Nucleus accumbens (tissue), 56 donors: ENCODE results near the gene PLD3.

ENCODE experiments used
- DNase-seq, 56 donors: peaks; one replicate each; lab custom pipeline; 2025; lab: John Stamatoyannopoulos, UW

The PLD3 gene

DNA sequence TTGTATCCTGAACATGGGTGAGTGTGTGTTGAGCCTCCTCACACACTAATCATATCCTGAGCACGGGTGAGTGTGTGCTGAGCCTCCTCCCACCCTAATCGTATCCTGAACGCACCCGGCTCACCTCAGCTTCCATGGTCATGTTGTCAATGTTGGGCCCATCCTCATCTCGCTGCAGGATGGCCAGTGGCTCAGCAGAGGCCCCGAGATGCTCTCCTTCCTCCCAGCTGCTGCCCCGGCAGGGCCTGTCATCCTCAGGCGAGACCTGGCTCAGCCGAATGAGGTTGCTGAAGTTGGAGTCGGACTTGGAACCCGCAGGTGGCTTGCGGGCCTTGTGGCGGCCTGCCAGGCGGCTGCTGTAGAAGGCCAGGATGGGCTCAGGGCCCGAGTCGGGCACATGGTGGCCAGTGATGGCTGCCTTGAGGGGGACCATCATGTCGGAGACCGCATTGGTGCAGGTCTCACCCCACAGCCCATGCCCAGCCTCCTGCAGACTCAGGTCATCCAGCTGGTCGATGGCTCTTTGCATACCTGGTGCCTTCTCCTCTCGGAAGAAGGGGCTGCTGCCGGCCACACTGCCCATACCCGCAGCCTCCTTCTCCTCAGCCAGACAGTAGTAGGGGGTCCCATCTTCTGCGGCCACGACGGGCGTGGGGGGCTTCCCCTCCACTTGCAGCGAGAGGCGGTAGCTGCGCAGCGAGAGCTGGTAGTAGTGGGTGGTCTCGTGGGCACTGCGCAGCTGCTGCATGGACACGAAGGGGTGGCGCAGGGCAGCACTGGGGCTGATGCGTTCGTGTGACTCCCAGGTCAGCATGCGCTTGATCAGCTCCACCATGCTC lies 31.9 kb downstream of the PLD3 start:
- DNase-seq: no peak

DNA sequence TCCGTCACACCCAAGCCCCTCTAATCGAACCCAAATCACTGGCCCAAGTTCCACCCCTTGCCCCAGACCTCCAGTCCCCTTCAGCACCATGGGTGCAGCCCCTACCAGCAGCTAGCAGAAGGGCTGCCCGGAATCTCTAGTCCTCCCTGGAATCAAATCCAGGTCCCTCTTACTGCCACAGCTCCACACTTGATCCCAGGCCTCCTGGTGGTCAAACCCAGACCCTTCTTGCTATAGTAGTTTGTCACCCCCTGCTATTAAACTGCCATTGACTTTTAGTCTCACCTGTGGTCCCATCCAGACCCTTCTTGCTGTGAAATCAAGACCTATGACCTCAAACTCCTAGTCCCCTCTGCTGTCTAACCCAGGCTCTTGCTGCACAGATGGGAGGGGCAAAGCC lies 32.8 kb downstream of the PLD3 start:
- no peak for DNase-seq

- no peak for DNase-seq
Measured at GRCh38 chr19:40383668-40384248, 35.3 kb downstream of the PLD3 start.

DNA sequence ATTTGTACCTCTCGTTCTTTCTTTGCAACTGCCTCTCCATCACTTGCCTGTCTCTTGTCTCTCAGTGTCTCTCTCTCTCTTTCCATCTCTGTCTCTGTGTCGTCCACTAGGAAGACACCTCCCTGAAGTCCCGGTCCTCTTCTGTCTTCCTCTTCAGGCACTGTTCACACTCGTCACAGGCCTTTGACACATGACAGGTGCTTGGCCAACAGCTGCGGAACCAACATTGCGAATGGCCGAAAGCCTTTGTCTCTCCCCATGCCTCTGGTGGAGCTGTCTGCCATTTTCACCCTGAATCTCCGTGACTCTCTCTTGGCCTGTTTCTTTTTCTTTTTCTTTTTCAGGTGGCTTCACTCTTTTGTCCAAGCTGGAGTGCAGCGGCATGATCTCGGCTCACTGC lies 38.7 kb downstream of the PLD3 start:
- no peak for DNase-seq

DNA sequence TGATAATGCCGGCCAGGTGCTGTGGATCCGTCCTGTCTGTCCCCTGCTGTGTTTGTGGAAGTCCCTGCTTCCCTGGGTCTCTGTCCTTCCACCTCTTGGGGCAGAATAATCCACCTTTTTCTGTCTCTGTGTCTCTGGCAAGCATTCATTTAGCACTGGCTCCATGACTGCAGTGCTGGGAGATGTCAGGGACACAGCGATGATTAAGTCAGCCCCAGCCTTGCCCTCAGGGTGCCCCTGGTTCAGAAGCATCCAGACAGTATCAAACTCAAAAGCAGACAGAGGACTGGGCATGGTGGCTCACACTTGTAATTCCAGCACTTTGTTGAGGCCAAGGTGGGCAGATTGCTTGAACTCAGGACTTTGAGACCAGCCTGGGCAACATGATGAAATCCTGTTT lies 40.0 kb downstream of the PLD3 start:
- no peak for DNase-seq

DNA sequence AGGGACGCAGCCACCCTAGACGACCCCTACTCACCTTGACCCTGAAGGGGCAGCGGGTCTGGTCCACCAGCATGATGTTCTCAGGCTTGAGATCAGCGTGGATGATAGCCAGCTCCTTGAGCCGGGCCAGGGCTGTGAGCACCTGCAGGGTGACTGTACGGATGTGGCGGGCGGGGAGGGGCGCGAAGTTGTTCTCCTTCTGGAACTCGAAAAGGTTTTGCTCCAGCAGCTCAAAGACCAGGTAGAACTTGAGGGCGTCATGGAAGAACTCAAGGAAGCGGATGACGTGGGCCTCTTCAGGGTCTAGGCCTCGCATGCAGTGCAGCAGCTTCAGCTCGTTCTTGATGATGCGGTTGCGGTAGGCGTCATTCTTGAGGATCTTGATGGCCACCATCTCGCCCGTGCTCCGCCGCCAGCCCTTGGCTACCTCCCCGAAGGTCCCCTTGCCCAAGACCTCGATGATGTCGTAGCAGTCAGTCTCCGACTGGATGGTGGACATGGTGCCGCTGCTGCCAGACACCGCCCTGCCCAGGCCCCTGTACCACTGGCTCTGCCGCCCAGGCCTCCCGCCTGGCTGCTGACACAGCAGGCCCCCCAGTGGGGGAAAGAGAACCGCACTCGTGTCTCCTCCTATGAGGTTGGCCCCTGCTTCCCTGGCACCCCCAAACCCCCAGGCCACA lies 41.0 kb downstream of the PLD3 start:
- DNase-seq: no peak

- no peak for DNase-seq
Measured at GRCh38 chr19:40390084-40390742, 41.7 kb downstream of the PLD3 start, which contains the start of gene HIPK4. TSS of gene HIPK4 (minus strand) at chr19:40390181. CDS start at chr19:40389902, 279 bp downstream.

DNA sequence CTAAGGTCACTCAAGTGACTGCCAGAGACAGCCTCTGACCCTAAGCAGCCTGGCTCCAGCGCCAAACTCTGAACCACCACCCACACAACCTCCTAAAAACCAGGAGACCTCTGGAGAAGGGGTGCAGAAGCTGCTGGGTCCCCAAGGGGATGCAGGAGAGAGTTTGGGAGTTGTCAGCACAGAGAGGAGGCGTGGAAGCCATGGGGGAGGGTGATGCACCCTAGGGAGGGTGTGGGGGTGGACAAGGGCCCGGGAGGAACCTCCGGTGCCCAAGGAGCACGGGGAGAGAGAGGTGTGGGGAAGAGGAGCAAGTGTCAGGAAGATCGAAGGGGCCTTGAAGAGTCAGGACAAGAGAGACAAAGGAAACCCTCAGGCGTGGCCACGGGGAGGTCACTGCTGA lies 43.6 kb downstream of the PLD3 start:
- DNase-seq: no peak

GRCh38 chr19:40392894-40393517 lies 44.5 kb downstream of the PLD3 start:
- DNase-seq: no peak

GRCh38 chr19:40393894-40394815 lies 45.7 kb downstream of the PLD3 start:
- DNase-seq: no peak

GRCh38 chr19:40394816-40395210 lies 46.3 kb downstream of the PLD3 start:
- DNase-seq: no peak

GRCh38 chr19:40395956-40396355 lies 47.5 kb downstream of the PLD3 start:
- no peak for DNase-seq

- DNase-seq: no peak
Measured at GRCh38 chr19:40396886-40397567, 48.5 kb downstream of the PLD3 start.

GRCh38 chr19:40397568-40397906 lies 49.0 kb downstream of the PLD3 start:
- no peak for DNase-seq

- DNase-seq: peak in 34 of 56 donors; percentile 5 to 68 (median 27)
Measured at GRCh38 chr19:40398417-40399131, 50.1 kb downstream of the PLD3 start.

- DNase-seq: no peak
Measured at GRCh38 chr19:40400559-40400958, 52.1 kb downstream of the PLD3 start.

- DNase-seq: peak in 39 of 56 donors; percentile 3 to 71 (median 18)
Measured at GRCh38 chr19:40403262-40403984, 54.9 kb downstream of the PLD3 start.
